GM21515 (cell line): ENCODE measurements around the gene B3GNT2.
"Not testable (repeated sequence)": the region's sequence is repeated elsewhere in the genome, so short reads cannot be mapped to it uniquely, and the experiment has no call there.

ENCODE experiments used
- ATAC-seq: cut with Tn5 transposase; IDR thresholded peaks from one replicate; pipeline ENCODE4 v1.9.1; 2021; ENCODE audit not compliant: unreplicated experiment

B3GNT2 gene

GRCh38 chr2:62234755-62235655, 39.1 kb downstream of the B3GNT2 start:
- ATAC-seq = no peak

GRCh38 chr2:62236499-62236898, 40.6 kb downstream of the B3GNT2 start:
- ATAC-seq = no peak

GRCh38 chr2:62238236-62238635, 42.3 kb downstream of the B3GNT2 start:
- ATAC-seq = no peak

- ATAC-seq = no peak
These were observed 44.6 kb downstream of the B3GNT2 start for GRCh38 chr2:62240546-62240945.

- no peak for ATAC-seq
These were observed 48.1 kb downstream of the B3GNT2 start for GRCh38 chr2:62243983-62244382.

- ATAC-seq = no peak
These were observed 52.3 kb downstream of the B3GNT2 start for GRCh38 chr2:62248226-62248625.

GRCh38 chr2:62250239-62250638, 54.3 kb downstream of the B3GNT2 start:
- ATAC-seq = no peak

- no peak for ATAC-seq
These were observed 58.7 kb downstream of the B3GNT2 start for GRCh38 chr2:62254424-62255266.

- ATAC-seq = no peak
These were observed 61.6 kb downstream of the B3GNT2 start for GRCh38 chr2:62257466-62257865.

GRCh38 chr2:62263076-62263715, 67.3 kb downstream of the B3GNT2 start:
- no peak for ATAC-seq

- no peak for ATAC-seq
These were observed 68.3 kb downstream of the B3GNT2 start for GRCh38 chr2:62264186-62264585.

GRCh38 chr2:62265106-62265505, 69.2 kb downstream of the B3GNT2 start:
- ATAC-seq = no peak

GRCh38 chr2:62266433-62267038, 70.6 kb downstream of the B3GNT2 start:
- no peak for ATAC-seq

GRCh38 chr2:62267696-62268095, 71.8 kb downstream of the B3GNT2 start:
- no peak for ATAC-seq

GRCh38 chr2:62268681-62269188, 72.8 kb downstream of the B3GNT2 start:
- not testable (repeated sequence) for ATAC-seq

GRCh38 chr2:62270728-62271127, 74.8 kb downstream of the B3GNT2 start:
- ATAC-seq = no peak
